SJCRH30 (cell line): ENCODE results near the gene SEMA4C. TPM values are rescaled to one million over a fixed set of nuclear protein-coding genes. Genes with fewer than 3 reads are reported as not detected.
"Not testable (repeated sequence)": the region's sequence is repeated elsewhere in the genome, so short reads cannot be mapped to it uniquely, and the experiment has no call there.

Source experiments
- DNase-seq, 2 experiments: peaks; one replicate each; pipeline ENCODE4 v3.0.0-alpha.2; 2015 to 2020
- H3K27ac ChIP-seq: fragments of 250-450 bp; sonication (Bioruptor Pico); 2 replicates; pipeline ENCODE4 v1.5.1; 2020; ENCODE audit warnings: mild to moderate bottlenecking, moderate library complexity
- H3K27me3 ChIP-seq: fragments of 250-450 bp; sonication (Bioruptor Pico); 2 replicates; pipeline ENCODE4 v1.5.1; 2020; ENCODE audit warnings: mild to moderate bottlenecking, moderate library complexity
- H3K36me3 ChIP-seq: fragments of 250-450 bp; sonication (Bioruptor Pico); 2 replicates; pipeline ENCODE4 v1.5.1; 2020; ENCODE audit warnings: mild to moderate bottlenecking, moderate library complexity
- H3K4me1 ChIP-seq: fragments of 250-450 bp; sonication (Bioruptor Pico); 2 replicates; pipeline ENCODE4 v1.5.1; 2020; ENCODE audit warnings: mild to moderate bottlenecking, moderate library complexity
- H3K4me3 ChIP-seq: fragments of 250-450 bp; sonication (Bioruptor Pico); 2 replicates; pipeline ENCODE4 v1.5.1; 2020; ENCODE audit warnings: mild to moderate bottlenecking, moderate library complexity
- H3K9me3 ChIP-seq: fragments of 250-450 bp; sonication (Bioruptor Pico); replicated peaks from 2 replicates; pipeline ENCODE4 v1.5.1; 2020; ENCODE audit warnings: mild to moderate bottlenecking, moderate library complexity
- total RNA-seq: library from RNA; depleted of rRNA; stranded (reverse); fragments of >200 nt; shearing (Covaris generic); gene quantifications from 2 replicates; pipeline ENCODE4 v1.2.3, GENCODE V29; 2014

Gene SEMA4C
- total RNA-seq, 1 experiment from 2014 or later, result 49.4 TPM

- peak; percentile 22 to 35 for DNase-seq
- Histone ChIP-seq H3K4me1 (peaks cover 5% of the 10 kb centered on the region), H3K27me3 (no peaks in the 10 kb centered on the region), H3K27ac (peak overlapping the region; percentile 92), H3K9me3 (no peaks in the 10 kb centered on the region), H3K36me3 (peaks cover 35% of the 10 kb centered on the region), H3K4me3 (peak overlapping the region; percentile 93)
Measured at GRCh38 chr2:96867756-96868554, 1.9 kb downstream of the SEMA4C start.

- Histone ChIP-seq H3K36me3 (peaks cover 39% of the 10 kb centered on the region), H3K4me3 (peak overlapping the region; percentile 93), H3K27me3 (no peaks in the 10 kb centered on the region), H3K9me3 (no peaks in the 10 kb centered on the region), H3K4me1 (peaks cover 5% of the 10 kb centered on the region), H3K27ac (peak overlapping the region; percentile 92; the same call in 1 of the 2 replicates)
- no peak for DNase-seq
Measured at GRCh38 chr2:96866986-96867755, 2.7 kb downstream of the SEMA4C start.

- Histone ChIP-seq H3K9me3 (no peaks in the 10 kb centered on the region), H3K4me1 (peaks cover 5% of the 10 kb centered on the region), H3K36me3 (peaks cover 44% of the 10 kb centered on the region), H3K27me3 (no peaks in the 10 kb centered on the region), H3K27ac (no peak overlapping the region), H3K4me3 (no peak overlapping the region)
- DNase-seq, result no peak
Measured at GRCh38 chr2:96866586-96866985, 3.3 kb downstream of the SEMA4C start.

- Histone ChIP-seq H3K9me3 (no peaks in the 10 kb centered on the region), H3K27me3 (no peaks in the 10 kb centered on the region), H3K4me3 (no peak overlapping the region), H3K27ac (no peak overlapping the region), H3K36me3 (peaks cover 49% of the 10 kb centered on the region), H3K4me1 (peaks cover 5% of the 10 kb centered on the region)
- no peak for DNase-seq
Measured at GRCh38 chr2:96866149-96866548, 3.7 kb downstream of the SEMA4C start.

GRCh38 chr2:96865654-96866053 lies 4.2 kb downstream of the SEMA4C start:
- Histone ChIP-seq H3K4me1 (peaks cover 3% of the 10 kb centered on the region), H3K9me3 (no peaks in the 10 kb centered on the region), H3K27ac (no peak overlapping the region), H3K36me3 (peaks cover 51% of the 10 kb centered on the region), H3K4me3 (no peak overlapping the region), H3K27me3 (no peaks in the 10 kb centered on the region)
- no peak for DNase-seq

- Histone ChIP-seq H3K27me3 (no peaks in the 10 kb centered on the region), H3K27ac (no peak overlapping the region), H3K9me3 (no peaks in the 10 kb centered on the region), H3K4me1 (no peaks in the 10 kb centered on the region; the same call in 1 of the 2 replicates), H3K36me3 (peaks cover 56% of the 10 kb centered on the region), H3K4me3 (no peak overlapping the region)
- peak in 1 of 2 experiments; percentile 2 for DNase-seq
Measured at GRCh38 chr2:96864343-96865091, 5.4 kb downstream of the SEMA4C start.

GRCh38 chr2:96863575-96864342 lies 6.1 kb downstream of the SEMA4C start:
- Histone ChIP-seq H3K27me3 (no peaks in the 10 kb centered on the region), H3K4me1 (no peaks in the 10 kb centered on the region; the same call in 1 of the 2 replicates), H3K4me3 (no peak overlapping the region), H3K36me3 (peaks cover 56% of the 10 kb centered on the region), H3K9me3 (no peaks in the 10 kb centered on the region), H3K27ac (no peak overlapping the region)
- peak in 1 of 2 experiments; percentile 1 for DNase-seq

- DNase-seq, H3K27me3 ChIP-seq, H3K27ac ChIP-seq, H3K9me3 ChIP-seq, H3K4me1 ChIP-seq, H3K4me3 ChIP-seq: not testable (repeated sequence)
- H3K36me3 ChIP-seq, result peaks cover 56% of the 10 kb centered on the region
Measured at GRCh38 chr2:96863056-96863455, 6.8 kb downstream of the SEMA4C start.

GRCh38 chr2:96861074-96861473 lies 8.8 kb downstream of the SEMA4C start:
- H3K9me3 ChIP-seq, result no peaks in the 10 kb centered on the region
- H3K36me3 ChIP-seq, result peaks cover 50% of the 10 kb centered on the region
- H3K27ac ChIP-seq, result no peak overlapping the region
- no peaks in the 10 kb centered on the region for H3K27me3 ChIP-seq
- DNase-seq, result peak in 1 of 2 experiments; percentile 1
- no peak overlapping the region for H3K4me3 ChIP-seq
- no peaks in the 10 kb centered on the region for H3K4me1 ChIP-seq

GRCh38 chr2:96860065-96861029 lies 9.5 kb downstream of the SEMA4C start:
- no peak overlapping the region for H3K4me3 ChIP-seq
- peaks cover 43% of the 10 kb centered on the region for H3K36me3 ChIP-seq
- no peak overlapping the region for H3K27ac ChIP-seq
- H3K27me3 ChIP-seq, result no peaks in the 10 kb centered on the region
- no peaks in the 10 kb centered on the region for H3K9me3 ChIP-seq
- peak in 1 of 2 experiments; percentile 1 for DNase-seq
- no peaks in the 10 kb centered on the region for H3K4me1 ChIP-seq

GRCh38 chr2:96859681-96860064 lies 10.2 kb downstream of the SEMA4C start:
- Histone ChIP-seq H3K4me1 (no peaks in the 10 kb centered on the region), H3K9me3 (no peaks in the 10 kb centered on the region), H3K4me3 (no peak overlapping the region), H3K27ac (no peak overlapping the region), H3K27me3 (no peaks in the 10 kb centered on the region), H3K36me3 (peaks cover 37% of the 10 kb centered on the region)
- no peak for DNase-seq

GRCh38 chr2:96859099-96859649 lies 10.7 kb downstream of the SEMA4C start:
- peak; percentile 32 to 45 for DNase-seq
- H3K4me3 ChIP-seq, result no peak overlapping the region; the same call in 1 of the 2 replicates
- no peaks in the 10 kb centered on the region for H3K27me3 ChIP-seq
- peaks cover 33% of the 10 kb centered on the region for H3K36me3 ChIP-seq
- H3K4me1 ChIP-seq, result no peaks in the 10 kb centered on the region
- no peaks in the 10 kb centered on the region for H3K9me3 ChIP-seq
- H3K27ac ChIP-seq, result no peak overlapping the region
